ENCODE measurements around the gene RSRC1.
A peak's percentile ranks its signal among the peaks of the same experiment; 100 is the strongest.
"Not testable (repeated sequence)": the region's sequence is repeated elsewhere in the genome, so short reads cannot be mapped to it uniquely, and the experiment has no call there.

RSRC1 gene

GRCh38 chr3:158109804-158110657 lies at the start of gene RSRC1:
Gene RSRC1 (plus strand): TSS chr3:158110089. CDS start chr3:158122105, 12,016 bp downstream.
- peak; percentile 64 for DNase-seq (ENCODE audit: low read depth)

- DNase-seq (ENCODE audit: low read depth), result not testable (repeated sequence)
Observed at GRCh38 chr3:158065574-158065973, 44.3 kb upstream of the RSRC1 start.

- DNase-seq (ENCODE audit: low read depth), result no peak
Observed at GRCh38 chr3:158072790-158073189, 37.1 kb upstream of the RSRC1 start.

- DNase-seq (ENCODE audit: low read depth), result no peak
Observed at GRCh38 chr3:158074591-158074990, 35.3 kb upstream of the RSRC1 start.

- no peak for DNase-seq (ENCODE audit: low read depth)
Observed at GRCh38 chr3:158079599-158079998, 30.3 kb upstream of the RSRC1 start.

- DNase-seq (ENCODE audit: low read depth), result no peak
Observed at GRCh38 chr3:158084651-158085050, 25.2 kb upstream of the RSRC1 start.

GRCh38 chr3:158085358-158085757 lies 24.5 kb upstream of the RSRC1 start:
- no peak for DNase-seq (ENCODE audit: low read depth)

GRCh38 chr3:158085931-158086330 lies 24.0 kb upstream of the RSRC1 start:
- no peak for DNase-seq (ENCODE audit: low read depth)

- no peak for DNase-seq (ENCODE audit: low read depth)
Observed at GRCh38 chr3:158086361-158086760, 23.5 kb upstream of the RSRC1 start.

- no peak for DNase-seq (ENCODE audit: low read depth)
Observed at GRCh38 chr3:158086776-158087175, 23.1 kb upstream of the RSRC1 start.

- no peak for DNase-seq (ENCODE audit: low read depth)
Observed at GRCh38 chr3:158091531-158091930, 18.4 kb upstream of the RSRC1 start.

GRCh38 chr3:158093526-158093925 lies 16.4 kb upstream of the RSRC1 start:
- DNase-seq (ENCODE audit: low read depth), result no peak

- no peak for DNase-seq (ENCODE audit: low read depth)
Observed at GRCh38 chr3:158094235-158095110, 15.4 kb upstream of the RSRC1 start.

- DNase-seq (ENCODE audit: low read depth), result no peak
Observed at GRCh38 chr3:158095111-158095813, 14.6 kb upstream of the RSRC1 start.

- no peak for DNase-seq (ENCODE audit: low read depth)
Observed at GRCh38 chr3:158095814-158096704, 13.8 kb upstream of the RSRC1 start.

- no peak for DNase-seq (ENCODE audit: low read depth)
Observed at GRCh38 chr3:158097081-158097592, 12.8 kb upstream of the RSRC1 start.

- DNase-seq (ENCODE audit: low read depth), result peak; percentile 32
Observed at GRCh38 chr3:158097593-158098308, 12.1 kb upstream of the RSRC1 start.

GRCh38 chr3:158098309-158098639 lies 11.6 kb upstream of the RSRC1 start:
- DNase-seq (ENCODE audit: low read depth), result no peak

GRCh38 chr3:158098834-158099424 lies 11.0 kb upstream of the RSRC1 start:
- no peak for DNase-seq (ENCODE audit: low read depth)

- no peak for DNase-seq (ENCODE audit: low read depth)
Observed at GRCh38 chr3:158100681-158101080, 9.2 kb upstream of the RSRC1 start.
